IMR-90 (cell line): ENCODE data around the gene CGNL1. TPM values are rescaled to one million over a fixed set of nuclear protein-coding genes. Genes with fewer than 3 reads are reported as not detected.

ENCODE experiments used
- ATAC-seq: fragments of 200-7000 bp; cut with Tn5 transposase; 2 replicates; pipeline ENCODE4 v1.9.1; 2020; ENCODE audit warnings: low read depth, mild to moderate bottlenecking, moderate library complexity
- BruUV-seq: library from RNA; stranded (reverse); fragments of 400-500 nt; replicated peaks from 2 replicates; lab custom pipeline; 2021; lab: Mats Ljungman, UMichigan
- CTCF ChIA-PET: fragments of 300-600 bp; formaldehyde crosslinking; extraction: SDS; loops from one replicate; lab custom pipeline; 2021; ENCODE audit warnings: antibody characterized with exemption; lab: Yijun Ruan, JAX
- POLR2A ChIA-PET: fragments of 300-600 bp; sonication (Branson Sonifier 250); formaldehyde crosslinking; loops from one replicate; lab custom pipeline; 2022; ENCODE audit warnings: antibody characterized with exemption; ENCODE audit not compliant: unreplicated experiment; lab: Charles Lee
- DNase-seq: peaks from one replicate; pipeline ENCODE4 v3.0.0; 2013
- H2AFZ ChIP-seq: replicated peaks from 2 replicates; pipeline ENCODE3; 2013; ENCODE audit warnings: low read length, mild to moderate bottlenecking; ENCODE audit not compliant: poor library complexity
- H2AK5ac ChIP-seq: 2 replicates; pipeline ENCODE4 v1.6.1; 2013; ENCODE audit warnings: low read depth, low read length, inconsistent platforms
- H2AK9ac ChIP-seq: replicated peaks from 2 replicates; pipeline ENCODE3; 2013; ENCODE audit warnings: mild to moderate bottlenecking, low read depth, low read length, moderate library complexity; ENCODE audit not compliant: poor library complexity
- H2BK120ac ChIP-seq: 2 replicates; pipeline ENCODE4 v1.6.1; 2013; ENCODE audit warnings: low read depth, low read length, inconsistent platforms
- H2BK15ac ChIP-seq: 3 replicates; pipeline ENCODE4 v1.6.1; 2013; ENCODE audit warnings: low read depth, low read length, inconsistent platforms
- H2BK20ac ChIP-seq: 2 replicates; pipeline ENCODE4 v1.6.1; 2013; ENCODE audit warnings: low read depth, mild to moderate bottlenecking, inconsistent platforms, low read length, moderate library complexity
- H2BK5ac ChIP-seq: 2 replicates; pipeline ENCODE4 v1.6.1; 2013; ENCODE audit warnings: mild to moderate bottlenecking, low read depth, low read length, inconsistent platforms; ENCODE audit not compliant: poor library complexity, severe bottlenecking
- H3K14ac ChIP-seq: replicated peaks from 2 replicates; pipeline ENCODE4 v1.6.1; 2013; ENCODE audit warnings: low read depth, low read length, inconsistent platforms
- H3K18ac ChIP-seq: 2 replicates; pipeline ENCODE4 v1.6.1; 2013; ENCODE audit warnings: low read depth, low read length, control low read depth
- H3K23ac ChIP-seq: 2 replicates; pipeline ENCODE4 v1.6.1; 2013; ENCODE audit warnings: low read depth, low read length, inconsistent platforms
- H3K27ac ChIP-seq: 2 replicates; pipeline ENCODE4 v1.5.1; 2013; ENCODE audit warnings: mild to moderate bottlenecking, control low read depth, low read length; ENCODE audit not compliant: insufficient read depth
- H3K27me3 ChIP-seq: 2 replicates; pipeline ENCODE4 v1.6.1; 2013; ENCODE audit warnings: low read length; ENCODE audit not compliant: control insufficient read depth, insufficient read depth
- H3K36me3 ChIP-seq: 2 replicates; pipeline ENCODE4 v1.6.1; 2013; ENCODE audit warnings: low read length, mixed read lengths; ENCODE audit not compliant: control insufficient read depth, insufficient read depth
- H3K4ac ChIP-seq: 2 replicates; pipeline ENCODE4 v1.6.1; 2013; ENCODE audit warnings: low read depth, low read length, inconsistent platforms
- H3K4me1 ChIP-seq: 2 replicates; pipeline ENCODE4 v1.6.1; 2013; ENCODE audit warnings: low read length, mixed read lengths; ENCODE audit not compliant: control insufficient read depth, insufficient read depth
- H3K4me2 ChIP-seq: 2 replicates; pipeline ENCODE4 v1.6.1; 2013; ENCODE audit warnings: low read depth, mild to moderate bottlenecking, control low read depth, low read length, moderate library complexity
- H3K4me3 ChIP-seq: 2 replicates; pipeline ENCODE4 v1.5.1; 2013; ENCODE audit warnings: low read depth, mild to moderate bottlenecking, control low read depth, low read length, moderate library complexity; ENCODE audit not compliant: insufficient read depth
- H3K56ac ChIP-seq: 2 replicates; pipeline ENCODE4 v1.6.1; 2013; ENCODE audit warnings: low read length, inconsistent platforms; ENCODE audit not compliant: insufficient read depth; ENCODE audit errors: extremely low read depth
- H3K79me1 ChIP-seq, 2 experiments: 2 replicates each; pipeline ENCODE4 v1.6.1; 2013; ENCODE audit warnings: low read length in 2 of 2, inconsistent platforms in 1 of 2, low read depth in 1 of 2
- H3K9ac ChIP-seq: 2 replicates; pipeline ENCODE4 v1.6.1; 2013; ENCODE audit warnings: low read depth, low read length, control low read depth
- H3K9me1 ChIP-seq: 2 replicates; pipeline ENCODE4 v1.6.1; 2013; ENCODE audit warnings: low read length, inconsistent platforms; ENCODE audit not compliant: insufficient read depth
- H3K9me3 ChIP-seq: 2 replicates; pipeline ENCODE4 v1.6.1; 2013; ENCODE audit warnings: low read length; ENCODE audit not compliant: control insufficient read depth, insufficient read depth
- H4K20me1 ChIP-seq: 2 replicates; pipeline ENCODE4 v1.6.1; 2013; ENCODE audit warnings: low read length, inconsistent platforms; ENCODE audit not compliant: insufficient read depth
- H4K5ac ChIP-seq: 2 replicates; pipeline ENCODE4 v1.6.1; 2013; ENCODE audit warnings: mild to moderate bottlenecking, low read depth, low read length, control low read depth
- H4K8ac ChIP-seq, 2 experiments: 2 replicates each; pipeline ENCODE4 v1.6.1; 2013; ENCODE audit warnings: low read depth in 2 of 2, low read length in 2 of 2, control low read depth in 1 of 2, inconsistent platforms in 1 of 2
- H4K91ac ChIP-seq: 2 replicates; pipeline ENCODE4 v1.6.1; 2013; ENCODE audit warnings: low read depth, low read length, inconsistent platforms; ENCODE audit not compliant: insufficient read depth
- NFE2L2 ChIP-seq: fragments of 150-350 bp; IDR thresholded peaks from 2 replicates; pipeline ENCODE4 v1.6.1; 2016; ENCODE audit warnings: low read depth, mild to moderate bottlenecking, low read length
- POLR2A ChIP-seq: IDR thresholded peaks from 2 replicates; pipeline ENCODE4 v1.6.1; 2012; ENCODE audit warnings: mild to moderate bottlenecking, low read depth, low read length
- WGBS, 2 experiments: methylation state at CpG; one replicate each; pipeline versions ENCODE4 v1.1.5 to v1.1.7; 2013; ENCODE audit warnings: missing lambda C conversion rate in 2 of 2; ENCODE audit not compliant: insufficient read length in 1 of 2; ENCODE audit errors: extremely low coverage in 2 of 2; 5-methylcytosine and 5-hydroxymethylcytosine counted together
- dilution Hi-C: fragments of 300-500 bp; cut with HindIII; formaldehyde crosslinking; loops from one replicate; pipeline ENCODE4 v1.14.3; 2018; ENCODE audit warnings: low sequenced_read_pairs; ENCODE audit not compliant: unreplicated experiment
- in situ Hi-C: fragments of 300-500 bp; cut with MboI; formaldehyde crosslinking; loops from 3 replicates; pipeline ENCODE4 v1.14.3; 2019; ENCODE audit warnings: low sequenced_read_pairs, inconsistent platforms, mixed read lengths
- intact Hi-C: fragments of 100-400 bp; cut with micrococcal nuclease; formaldehyde crosslinking; loops from 2 replicates; pipeline ENCODE4 v1.10.0; 2022
- polyA plus RNA-seq, 3 experiments: library from polyadenylated mRNA; depleted of rRNA; stranded (reverse); fragments of >200 nt; gene quantifications; 2 replicates each; pipeline ENCODE4 v1.2.3, GENCODE V29; 2012; ENCODE audit warnings: low replicate concordance in 1 of 3
- total RNA-seq: library from RNA; depleted of rRNA; stranded (reverse); fragments of >200 nt; gene quantifications from 2 replicates; pipeline ENCODE4 v1.2.3, GENCODE V29; 2012

Gene CGNL1
- total and polyA plus RNA-seq, 2 of the 4 experiments (the other 2 are of a cell fraction) = 0.07 to 0.18 TPM

GRCh38 chr15:57591822-57592367 lies 215.6 kb downstream of the CGNL1 start, which contains the start of gene MYZAP:
Gene MYZAP (plus strand): TSS chr15:57591904. CDS start chr15:57592035, 131 bp downstream.
- Histone ChIP-seq H2AK9ac (peak within 1 kb of the TSS; percentile 44), H3K27ac (no peak within 1 kb of the TSS), H3K14ac (no peak within 1 kb of the TSS), H3K9me3 (no peaks in the 10 kb centered on the region), H4K8ac (no peak within 1 kb of the TSS), H2BK15ac (no peak within 1 kb of the TSS), H3K79me1 (no peaks in the 10 kb centered on the region), H4K5ac (no peak within 1 kb of the TSS), H3K4me2 (peak within 1 kb of the TSS; percentile 63), H3K27me3 (peaks cover 42% of the 10 kb centered on the region), H3K4ac (no peak within 1 kb of the TSS), H3K56ac (no peak within 1 kb of the TSS), H2AFZ (peak within 1 kb of the TSS; percentile 81), H2BK5ac (no peak within 1 kb of the TSS), H3K9me1 (no peaks in the 10 kb centered on the region; the same call in 1 of the 2 replicates), H3K36me3 (no peaks in the 10 kb centered on the region), H2BK20ac (no peak within 1 kb of the TSS), H4K91ac (no peak within 1 kb of the TSS), H3K9ac (no peak within 1 kb of the TSS), H4K20me1 (no peaks in the 10 kb centered on the region), H2BK120ac (no peak within 1 kb of the TSS), H3K4me1 (no peaks in the 10 kb centered on the region), H2AK5ac (no peak within 1 kb of the TSS), H3K4me3 (peak within 1 kb of the TSS; percentile 32; the same call in 1 of the 2 replicates), H3K23ac (no peak within 1 kb of the TSS), H3K18ac (no peak within 1 kb of the TSS)
- DNase-seq = no peak
- intact Hi-C loops = no loop called here
- no TSS peak for BruUV-seq
- ChIA-PET CTCF (no interaction called here), POLR2A (no interaction called here)
- in situ Hi-C loops = no loop called here
- WGBS, 2 experiments = 3% methylated on average over 28 of the region's 58 CpGs; no CpG with 5 or more reads in 1 of the 2 experiments
- ATAC-seq = peak; percentile 97
- TF ChIP-seq POLR2A (no peak), NFE2L2 (no peak)
- dilution Hi-C loops = no loop called here
